Motor neuron (in vitro differentiated cells): Measurements from ENCODE around the gene CHRNE. TPM values are rescaled to one million over a fixed set of nuclear protein-coding genes. Genes with fewer than 3 reads are reported as not detected.

Source experiments
- ATAC-seq, 8 experiments: fragments of 200-7000 bp; cut with Tn5 transposase; replicated peaks in 6 of 8; 2 replicates each; pipeline ENCODE4 v1.8.0; 2021; ENCODE audit warnings: mild to moderate bottlenecking in 8 of 8, moderate library complexity in 8 of 8
- H3K27ac ChIP-seq, 2 donors: fragments of 250-450 bp; sonication (Bioruptor Pico); 2 replicates each; pipeline ENCODE4 v1.9.0; 2021; ENCODE audit warnings: antibody characterized with exemption in 2 of 2, mild to moderate bottlenecking in 2 of 2, moderate library complexity in 1 of 2
- H3K4me1 ChIP-seq, 2 donors: fragments of 250-450 bp; sonication (Bioruptor Pico); replicated peaks in 1 of 2; 2 replicates each; pipeline ENCODE4 v1.6.1; 2021; ENCODE audit warnings: antibody characterized with exemption in 2 of 2, mild to moderate bottlenecking in 2 of 2, moderate library complexity in 1 of 2
- H3K4me3 ChIP-seq, 5 donors: fragments of 250-450 bp; sonication (Bioruptor Pico); 2 replicates each; pipeline ENCODE4 v1.9.0; 2021; ENCODE audit warnings: antibody characterized with exemption in 5 of 5, mild to moderate bottlenecking in 5 of 5, moderate library complexity in 4 of 5
- WGBS, 10 experiments: fragments of 450-650 bp; shearing (Covaris generic); methylation state at CpG; one replicate each; pipeline ENCODE4 v1.0.0; 2022; 5-methylcytosine and 5-hydroxymethylcytosine counted together
- in situ Hi-C, 9 experiments: fragments of 400-800 bp; cut with MboI; loops; one replicate each; pipeline ENCODE4 v1.15.0; 2021; ENCODE audit warnings: low sequenced_read_pairs in 9 of 9, low pct_unique_long_range_greater_than_20kb in 2 of 9; ENCODE audit not compliant: unreplicated experiment in 9 of 9
- total RNA-seq, 8 experiments: library from RNA; unstranded; fragments of 300-600 nt; gene quantifications; 2 replicates each; pipeline versions ENCODE4 v1.2.3 to v1.2.4, GENCODE V29; 2022

CHRNE gene
- total RNA-seq, 8 experiments from 2014 or later: 0.21 to 2.3 (median 0.57) TPM

GRCh38 chr17:4853208-4853671 lies 49.7 kb downstream of the CHRNE start:
- ATAC-seq: no peak
- Histone ChIP-seq H3K27ac (peak overlapping the region in 1 of 2 donors; percentile 80), H3K4me1 (peaks cover 15 to 23% of the 10 kb centered on the region in 2 donors), H3K4me3 (no peak overlapping the region)
- in situ Hi-C loops: no loop called here
- no CpG with 5 or more reads among the region's 2 CpGs for whole genome bisulfite sequencing, 10 experiments

GRCh38 chr17:4852567-4853207 lies 50.2 kb downstream of the CHRNE start:
- ATAC-seq: peak in 1 of 8 experiments; percentile 33
- no peak overlapping the region for H3K4me3 ChIP-seq
- in situ Hi-C loops: no loop called here

GRCh38 chr17:4851084-4851483 lies 51.8 kb downstream of the CHRNE start:
- ATAC-seq: peak in 1 of 8 experiments; percentile 1
- in situ Hi-C loops: no loop called here
- 40 to 100% (median 89%) methylated on average over 1 to 3 of the region's 3 CpGs for WGBS, 10 experiments
- H3K4me3 ChIP-seq: no peak overlapping the region
- H3K4me1 ChIP-seq: peaks cover 10 to 14% of the 10 kb centered on the region in 2 donors
- H3K27ac ChIP-seq: no peak overlapping the region

More at GRCh38 chr17:4852567-4853207, 50.2 kb downstream of the CHRNE start:
- Histone ChIP-seq H3K27ac (no peak overlapping the region), H3K4me1 (peaks cover 10 to 17% of the 10 kb centered on the region in 2 donors)

GRCh38 chr17:4850246-4850645 lies 52.7 kb downstream of the CHRNE start:
- H3K4me1 ChIP-seq: peaks cover 10 to 14% of the 10 kb centered on the region in 2 donors
- in situ Hi-C loops: no loop called here
- no peak for ATAC-seq
- no peak overlapping the region for H3K27ac ChIP-seq
- no peak overlapping the region for H3K4me3 ChIP-seq
- WGBS, 10 experiments: 50% methylated on average over 1 of the region's 2 CpGs; no CpG with 5 or more reads in 8 of the 10 experiments

- H3K27ac ChIP-seq: no peak overlapping the region
- peak in 3 of 8 experiments; percentile 86 to 88 (median 86) for ATAC-seq
- H3K4me1 ChIP-seq: peaks cover 4 to 7% of the 10 kb centered on the region in 2 donors
- H3K4me3 ChIP-seq: no peak overlapping the region
- WGBS, 10 experiments: 0 to 67% (median 56%) methylated on average over 1 to 5 of the region's 5 CpGs; no CpG with 5 or more reads in 4 of the 10 experiments
- in situ Hi-C loops: no loop called here
Measured at GRCh38 chr17:4849011-4849536, 53.8 kb downstream of the CHRNE start.

Other genes with a start within 250 kb of the CHRNE start
- gene PELP1, start 199.0 kb downstream of the CHRNE start, total RNA-seq: 10 to 100 TPM; 23.2 to 52.6 (median 42.7) TPM
- gene ARRB2, start 192.5 kb downstream of the CHRNE start, total RNA-seq: 10 to 100 TPM in 7 of 8 experiments, 1 to 10 TPM in 1; 7.0 to 37.9 (median 27.5) TPM
- gene MED11, start 171.7 kb downstream of the CHRNE start, total RNA-seq: 10 to 100 TPM; 16.4 to 38.7 (median 22.3) TPM
- gene ZMYND15, start 163.3 kb downstream of the CHRNE start, total RNA-seq: 1 to 10 TPM in 1 of 8 experiments, under 1 TPM in 6, not detected in 1; 0.14 to 1.1 (median 0.51) TPM
- gene CXCL16, start 163.2 kb downstream of the CHRNE start, total RNA-seq: 10 to 100 TPM in 2 of 8 experiments, 1 to 10 TPM in 3, under 1 TPM in 3; 0.46 to 10.8 (median 3.8) TPM
- gene TM4SF5, start 131.2 kb downstream of the CHRNE start, total RNA-seq: not detected
- gene VMO1, start 116.7 kb downstream of the CHRNE start, total RNA-seq: 1 to 10 TPM in 4 of 8 experiments, under 1 TPM in 2, not detected in 2; 0.27 to 4.3 (median 1.5) TPM
- under 1 TPM in 3 of 8 experiments, not detected in 5; 0.27 to 0.71 (median 0.65) TPM for gene GLTPD2, start 114.1 kb downstream of the CHRNE start, total RNA-seq
- gene PSMB6, start 106.9 kb downstream of the CHRNE start, total RNA-seq: 100 to 1,000 TPM; 112 to 215 (median 160) TPM
- 10 to 100 TPM in 4 of 8 experiments, 1 to 10 TPM in 4; 4.3 to 28.6 (median 11.4) TPM for gene PLD2, start 95.9 kb downstream of the CHRNE start, total RNA-seq
- gene MINK1, start 69.8 kb downstream of the CHRNE start, total RNA-seq: 10 to 100 TPM; 15.1 to 44.9 (median 22.2) TPM
- gene C17orf107, start 3.6 kb downstream of the CHRNE start, total RNA-seq: 10 to 100 TPM in 2 of 8 experiments, 1 to 10 TPM in 5, under 1 TPM in 1; 0.36 to 21.3 (median 3.4) TPM
- 1 to 10 TPM in 4 of 8 experiments, under 1 TPM in 4; 0.58 to 3.5 (median 0.94) TPM for gene GP1BA, start 29.2 kb upstream of the CHRNE start, total RNA-seq
- 100 to 1,000 TPM in 1 of 8 experiments, 10 to 100 TPM in 7; 36.1 to 100 (median 51.0) TPM for gene SLC25A11, start 36.9 kb upstream of the CHRNE start, total RNA-seq
- gene RNF167, start 37.2 kb upstream of the CHRNE start, total RNA-seq: 100 to 1,000 TPM in 3 of 8 experiments, 10 to 100 TPM in 5; 74.1 to 109 (median 89.5) TPM
- gene PFN1, start 45.4 kb upstream of the CHRNE start, total RNA-seq: 100 to 1,000 TPM; 143 to 541 (median 257) TPM
- gene ENO3, start 48.0 kb upstream of the CHRNE start, total RNA-seq: 10 to 100 TPM in 6 of 8 experiments, 1 to 10 TPM in 2; 5.4 to 36.5 (median 14.9) TPM
- 100 to 1,000 TPM in 1 of 8 experiments, 10 to 100 TPM in 7; 62.9 to 128 (median 87.9) TPM for gene SPAG7, start 64.7 kb upstream of the CHRNE start, total RNA-seq
- gene CAMTA2, start 84.6 kb upstream of the CHRNE start, total RNA-seq: 10 to 100 TPM in 4 of 8 experiments, 1 to 10 TPM in 4; 6.2 to 36.9 (median 10.6) TPM
- 1 to 10 TPM in 3 of 8 experiments, under 1 TPM in 5; 0.54 to 2.4 (median 0.78) TPM for gene INCA1, start 94.4 kb upstream of the CHRNE start, total RNA-seq
- 10 to 100 TPM in 4 of 8 experiments, 1 to 10 TPM in 4; 3.9 to 76.4 (median 16.4) TPM for gene KIF1C, start 94.9 kb upstream of the CHRNE start, total RNA-seq
- 1 to 10 TPM in 1 of 8 experiments, under 1 TPM in 7; 0.05 to 1.6 (median 0.38) TPM for gene SLC52A1, start 132.3 kb upstream of the CHRNE start, total RNA-seq
- gene ZFP3, start 175.4 kb upstream of the CHRNE start, total RNA-seq: 1 to 10 TPM in 5 of 8 experiments, under 1 TPM in 3; 0.22 to 8.5 (median 1.6) TPM
- 10 to 100 TPM in 7 of 8 experiments, 1 to 10 TPM in 1; 6.0 to 22.3 (median 16.1) TPM for gene ZNF232, start 208.8 kb upstream of the CHRNE start, total RNA-seq
- under 1 TPM; 0.17 to 1.00 (median 0.47) TPM for gene USP6, start 212.9 kb upstream of the CHRNE start, total RNA-seq